HG03066 (cell line): ENCODE results near the gene ZP1.
A peak's percentile ranks its signal among the peaks of the same experiment; 100 is the strongest.
"Not testable (repeated sequence)": the region's sequence is repeated elsewhere in the genome, so short reads cannot be mapped to it uniquely, and the experiment has no call there.

Experiments used
- ATAC-seq: cut with Tn5 transposase; IDR thresholded peaks from one replicate; pipeline ENCODE4 v1.9.1; 2021; ENCODE audit warnings: low read depth; ENCODE audit not compliant: unreplicated experiment

Gene ZP1

DNA sequence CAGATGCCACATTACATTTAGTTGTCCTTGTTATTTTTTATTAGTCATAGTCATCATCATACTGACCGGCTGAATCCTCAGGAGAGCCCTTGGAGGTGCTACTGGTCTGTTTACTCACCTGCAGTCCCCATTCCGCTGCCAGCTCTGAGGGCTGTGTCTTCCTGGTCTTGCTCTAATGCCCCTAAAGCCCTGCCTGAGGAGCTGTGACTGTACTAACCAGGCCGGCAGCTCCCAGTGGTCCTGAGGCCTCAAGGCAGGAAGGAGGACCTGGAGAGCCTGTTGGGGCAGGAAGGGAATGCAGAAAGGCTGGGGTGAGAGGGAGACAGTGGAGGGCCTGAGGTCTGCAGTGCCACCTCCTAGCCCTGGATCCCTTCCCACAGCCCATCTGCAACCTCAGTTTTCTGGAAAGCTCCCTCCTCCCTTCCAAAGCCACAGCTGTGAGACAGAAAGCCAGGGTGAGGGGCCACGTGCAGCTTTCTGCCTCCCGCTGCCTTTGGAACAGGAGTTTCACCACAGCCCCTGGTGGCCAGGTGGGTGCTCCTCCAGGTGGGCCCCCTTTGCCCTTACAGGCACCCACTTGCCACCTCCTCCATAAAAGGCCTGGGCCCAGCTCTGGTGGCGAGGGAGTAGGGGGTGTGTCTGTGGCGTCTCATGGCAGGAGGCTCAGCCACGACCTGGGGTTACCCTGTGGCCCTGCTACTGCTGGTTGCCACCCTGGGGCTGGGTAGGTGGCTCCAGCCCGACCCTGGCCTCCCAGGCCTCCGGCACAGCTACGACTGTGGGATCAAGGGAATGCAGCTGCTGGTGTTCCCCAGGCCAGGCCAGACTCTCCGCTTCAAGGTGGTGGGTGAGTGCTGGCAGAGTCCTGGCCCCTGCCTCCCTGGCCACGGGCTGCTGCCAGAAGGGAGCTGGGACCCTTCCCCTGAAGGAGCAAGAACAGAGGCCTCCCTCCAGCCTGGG lies at the start of gene ZP1:
TSS of gene ZP1 (plus strand) at position 632 of the 960 bp plus-strand sequence. CDS start at position 652, 20 bp downstream.
- ATAC-seq: no peak

GRCh38 chr11:60818057-60818456 lies 49.3 kb upstream of the ZP1 start:
- ATAC-seq: no peak

DNA sequence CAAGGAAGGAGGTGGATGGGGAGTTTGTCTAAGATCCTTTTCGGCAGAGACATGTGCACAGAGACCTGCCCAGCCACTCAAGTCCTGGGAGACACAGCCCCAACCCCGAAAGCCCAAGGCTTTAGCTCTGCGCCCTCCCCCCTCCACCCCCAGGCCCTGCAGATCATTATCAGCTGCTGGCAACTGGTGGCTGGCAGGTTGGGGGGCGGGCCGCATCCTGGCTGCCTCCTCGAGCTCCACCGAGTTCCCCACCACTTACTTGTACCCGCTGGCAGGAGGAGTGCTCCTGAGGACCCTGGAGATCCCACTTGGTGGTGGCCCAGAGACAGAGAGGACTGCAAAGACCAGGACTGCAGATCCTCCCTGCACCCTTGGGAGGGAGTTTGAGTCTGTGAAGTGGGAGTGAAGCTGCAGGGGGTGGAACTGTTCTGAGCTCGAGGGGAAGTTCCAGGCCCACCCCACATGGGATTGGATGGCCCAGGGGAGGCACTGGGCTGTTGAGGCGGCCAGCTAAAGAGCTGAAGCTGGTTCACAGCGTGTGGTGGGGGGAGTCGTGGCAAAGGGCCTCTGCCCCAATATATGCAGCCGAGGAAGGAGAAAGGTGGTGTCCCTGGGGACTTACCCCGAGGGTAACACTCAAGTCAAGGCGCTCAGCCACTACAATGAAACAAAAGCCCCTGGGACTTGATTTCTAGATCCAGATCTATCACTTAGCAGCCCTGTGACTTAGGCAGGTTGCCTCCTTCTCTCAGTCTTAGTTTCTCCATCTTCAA lies 45.3 kb upstream of the ZP1 start:
- ATAC-seq: no peak

DNA sequence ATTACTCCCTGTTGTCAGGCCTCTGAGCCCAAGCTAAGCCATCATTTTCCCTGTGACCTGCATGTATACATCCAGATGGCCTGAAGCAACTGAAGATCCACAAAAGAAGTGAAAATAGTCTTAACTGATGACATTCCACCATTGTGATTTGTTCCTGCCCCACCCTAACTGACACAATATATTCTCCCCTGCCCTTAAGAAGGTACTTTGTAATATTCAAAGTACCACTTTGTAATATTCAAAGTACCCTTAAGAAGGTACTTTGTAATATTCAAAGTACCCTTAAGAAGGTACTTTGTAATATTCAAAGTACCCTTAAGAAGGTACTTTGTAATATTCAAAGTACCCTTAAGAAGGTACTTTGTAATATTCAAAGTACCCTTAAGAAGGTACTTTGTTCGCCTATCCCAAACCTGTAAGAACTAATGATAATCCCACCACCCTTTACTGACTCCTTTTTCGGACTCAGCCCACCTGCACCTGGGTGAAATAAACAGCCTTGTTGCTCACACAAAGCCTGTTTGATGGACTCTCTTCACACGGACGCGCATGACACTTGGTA lies 43.5 kb upstream of the ZP1 start:
- not testable (repeated sequence) for ATAC-seq

DNA sequence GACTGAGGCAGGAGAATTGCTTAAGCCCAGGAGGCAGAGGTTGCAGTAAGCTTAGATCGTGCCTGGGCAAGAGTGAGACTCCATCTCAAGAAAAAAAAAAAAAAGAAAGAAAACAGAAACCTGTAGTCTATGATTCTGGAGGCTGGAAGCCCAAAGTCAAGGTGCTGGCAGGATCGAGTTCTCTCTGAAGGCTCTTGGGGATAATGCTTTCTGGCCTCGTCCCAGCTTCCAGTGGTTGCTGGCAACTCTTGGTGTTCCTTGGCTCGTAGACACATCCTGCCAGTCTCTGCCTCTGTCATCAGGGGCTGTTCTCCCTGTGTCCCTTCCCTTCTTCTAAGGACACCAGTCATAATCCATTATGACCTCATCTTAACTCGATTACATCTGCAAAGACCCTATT lies 42.2 kb upstream of the ZP1 start:
- ATAC-seq: no peak

DNA sequence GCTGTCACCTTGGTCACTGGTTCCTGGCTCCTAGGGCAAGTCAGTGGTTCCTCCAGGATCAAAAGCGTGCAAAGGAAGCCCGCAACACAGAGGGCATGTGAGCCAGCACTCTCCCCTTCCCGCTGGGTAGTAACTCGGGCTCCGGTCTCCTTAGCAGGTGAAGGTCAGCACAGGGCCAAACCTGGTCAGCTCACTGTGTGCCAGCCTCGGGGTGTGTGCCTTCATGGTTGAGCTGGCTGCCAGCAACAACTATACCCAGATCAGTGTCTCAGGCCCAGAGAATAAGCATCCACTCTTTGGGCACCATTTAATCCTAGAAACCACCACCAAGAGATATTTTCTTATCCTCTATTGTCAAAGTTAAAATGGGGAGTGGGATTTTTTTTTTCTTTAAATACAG lies 41.6 kb upstream of the ZP1 start:
- no peak for ATAC-seq

GRCh38 chr11:60830478-60831142 lies 36.7 kb upstream of the ZP1 start:
- no peak for ATAC-seq

- no peak for ATAC-seq
Observed at GRCh38 chr11:60831143-60831500, 36.2 kb upstream of the ZP1 start.

DNA sequence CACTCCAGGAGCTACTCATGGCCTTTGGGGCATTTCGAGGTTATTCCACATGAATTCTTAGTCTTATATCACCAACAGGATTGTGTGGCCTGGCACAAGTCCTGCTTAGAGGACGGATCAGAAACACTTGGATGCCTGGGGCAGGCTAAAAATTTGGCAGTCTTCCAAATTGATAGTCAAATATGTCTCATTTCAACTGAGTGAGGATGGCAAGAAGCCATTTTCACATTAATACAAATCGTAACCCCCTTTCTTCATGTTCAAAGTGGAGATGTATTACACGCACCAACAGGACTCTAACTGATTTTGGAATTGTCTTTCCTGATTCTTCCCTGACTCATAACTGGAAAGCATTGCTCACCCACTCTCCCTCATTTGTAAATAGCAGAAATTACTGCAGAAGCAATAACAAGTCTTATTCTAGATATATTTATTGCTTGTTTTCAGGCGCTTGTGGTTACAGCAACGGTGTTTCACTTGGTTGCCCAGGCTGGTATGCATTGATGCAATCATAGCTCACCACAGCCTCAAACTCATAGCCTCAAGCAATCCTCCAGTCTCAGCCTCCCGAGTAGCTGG lies 35.8 kb upstream of the ZP1 start:
- ATAC-seq: no peak

DNA sequence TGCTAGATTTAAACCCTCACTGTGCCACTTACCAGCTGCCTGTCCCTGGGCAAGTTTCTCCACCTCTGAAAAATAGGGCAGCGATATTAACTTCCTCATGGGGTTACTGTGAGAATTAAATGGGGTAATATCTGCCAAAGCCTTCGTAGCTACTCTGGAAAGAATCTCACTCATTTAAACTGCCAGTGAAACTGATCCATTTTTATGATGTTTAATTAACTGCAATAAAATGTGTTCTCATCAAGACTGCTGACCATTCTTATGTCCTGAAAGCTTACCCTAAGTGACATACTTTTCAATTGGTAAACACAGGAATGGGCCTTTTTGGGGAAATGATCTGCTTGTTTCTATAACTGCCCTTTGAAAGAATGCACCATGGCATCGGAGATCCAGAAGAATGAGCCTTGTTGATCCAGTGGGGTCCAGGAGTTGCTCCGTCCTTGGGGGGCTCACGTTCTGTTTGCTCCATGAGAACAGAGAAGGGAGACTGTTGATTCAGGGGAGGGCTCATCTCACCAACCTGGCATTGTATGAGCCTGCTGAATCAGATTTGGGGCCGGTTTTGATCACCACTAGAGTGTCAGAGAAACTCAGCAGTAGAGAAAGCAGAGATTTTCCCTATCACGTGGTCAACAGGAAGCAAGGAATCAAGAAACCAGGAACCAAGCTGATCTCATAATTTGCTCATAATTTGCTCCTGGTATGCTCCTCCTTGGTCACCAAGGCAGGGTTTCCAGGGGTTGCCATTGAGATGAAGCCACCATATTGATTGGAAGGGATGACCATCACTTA lies 32.4 kb upstream of the ZP1 start:
- no peak for ATAC-seq

DNA sequence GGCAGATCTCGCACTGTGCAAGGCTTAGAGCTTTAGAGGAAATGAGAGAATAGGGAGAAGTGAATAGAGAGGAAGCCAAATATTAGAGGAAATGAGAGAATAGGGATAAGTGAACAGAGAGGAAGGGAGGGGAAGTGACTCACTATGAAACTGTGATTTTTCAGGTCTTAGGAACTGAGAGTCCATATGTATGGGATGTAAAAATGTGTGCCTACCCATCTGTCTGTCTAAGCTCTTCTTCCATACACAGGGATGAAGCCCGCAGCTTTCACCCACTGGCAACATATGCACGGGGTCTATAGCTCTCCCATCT lies 31.9 kb upstream of the ZP1 start:
- no peak for ATAC-seq

- ATAC-seq: no peak
Observed at GRCh38 chr11:60836866-60837515, 30.4 kb upstream of the ZP1 start.

DNA sequence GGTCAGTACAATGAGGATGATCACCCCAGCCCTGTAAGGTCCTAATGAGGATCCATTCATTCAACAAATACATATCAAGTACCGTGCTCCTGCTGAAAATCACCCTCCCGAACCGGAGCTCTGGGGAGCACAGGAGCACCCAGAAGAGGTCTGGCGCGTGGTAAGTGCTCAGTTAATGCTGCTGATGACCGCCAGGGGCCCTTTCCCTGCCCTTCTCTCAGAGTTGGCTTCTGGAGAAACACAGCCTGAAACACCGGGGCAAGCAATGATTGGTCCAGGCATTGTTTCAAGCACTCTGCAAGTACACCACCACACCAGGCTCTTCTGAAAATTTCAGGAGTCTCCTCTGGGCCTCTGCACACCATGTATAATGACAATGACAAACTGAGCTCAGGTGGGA lies 29.2 kb upstream of the ZP1 start:
- no peak for ATAC-seq

GRCh38 chr11:60840470-60841430 lies 26.6 kb upstream of the ZP1 start:
- ATAC-seq: no peak

- peak; percentile 72 for ATAC-seq
Observed at GRCh38 chr11:60841797-60842667, 25.3 kb upstream of the ZP1 start, which contains the start of gene CCDC86. Gene CCDC86, plus strand, starts transcription at chr11:60842113. Its CDS starts 12 bp downstream, at chr11:60842125.

GRCh38 chr11:60842668-60843600 lies 24.4 kb upstream of the ZP1 start:
- ATAC-seq: no peak
